GM20431 (cell line): ENCODE data around the gene ELMO2.

Experiments used
- in situ Hi-C: fragments of 300-500 bp; cut with MseI, MboI; formaldehyde crosslinking; loops from one replicate; pipeline ENCODE4 v1.15.0; 2020; ENCODE audit warnings: low sequenced_read_pairs; ENCODE audit not compliant: unreplicated experiment

Gene ELMO2

GRCh38 chr20:46354207-46354555, 52.2 kb downstream of the ELMO2 start:
- in situ Hi-C loops, result no loop called here

GRCh38 chr20:46353500-46354206, 52.8 kb downstream of the ELMO2 start:
- in situ Hi-C loops, result no loop called here

- in situ Hi-C loops, result no loop called here
Observed at GRCh38 chr20:46352370-46352938, 54.0 kb downstream of the ELMO2 start.

GRCh38 chr20:46351357-46352058, 54.9 kb downstream of the ELMO2 start:
- in situ Hi-C loops, result no loop called here

- in situ Hi-C loops, result no loop called here
Observed at GRCh38 chr20:46350986-46351267, 55.5 kb downstream of the ELMO2 start.

GRCh38 chr20:46350201-46350985, 56.0 kb downstream of the ELMO2 start:
- in situ Hi-C loops, result no loop called here

GRCh38 chr20:46349742-46350056, 56.7 kb downstream of the ELMO2 start:
- in situ Hi-C loops, result no loop called here

GRCh38 chr20:46349035-46349741, 57.2 kb downstream of the ELMO2 start:
- in situ Hi-C loops, result no loop called here

- in situ Hi-C loops, result no loop called here
Observed at GRCh38 chr20:46347841-46348803, 58.3 kb downstream of the ELMO2 start.

GRCh38 chr20:46346770-46347169, 59.6 kb downstream of the ELMO2 start:
- in situ Hi-C loops, result no loop called here

GRCh38 chr20:46344488-46345162, 61.8 kb downstream of the ELMO2 start:
- in situ Hi-C loops, result no loop called here

- in situ Hi-C loops, result no loop called here
Observed at GRCh38 chr20:46343975-46344357, 62.4 kb downstream of the ELMO2 start.

GRCh38 chr20:46343348-46343974, 63.0 kb downstream of the ELMO2 start:
- in situ Hi-C loops, result no loop called here

- in situ Hi-C loops, result no loop called here
Observed at GRCh38 chr20:46342451-46343347, 63.7 kb downstream of the ELMO2 start.

GRCh38 chr20:46342010-46342378, 64.4 kb downstream of the ELMO2 start:
- in situ Hi-C loops, result no loop called here

GRCh38 chr20:46341074-46342009, 65.1 kb downstream of the ELMO2 start:
- in situ Hi-C loops, result no loop called here

GRCh38 chr20:46339037-46339436, 67.4 kb downstream of the ELMO2 start:
- in situ Hi-C loops, result no loop called here
